Bone marrow (tissue), 2 donors: ENCODE data around the gene KCNQ1OT1.

Experiments
- DNase-seq, 2 donors: peaks; one replicate each; lab custom pipeline; 2025; lab: John Stamatoyannopoulos, UW

Gene KCNQ1OT1

GRCh38 chr11:2666828-2667570, 32.8 kb downstream of the KCNQ1OT1 start:
- DNase-seq: no peak

GRCh38 chr11:2666401-2666741, 33.4 kb downstream of the KCNQ1OT1 start:
- DNase-seq: no peak

- no peak for DNase-seq
These were observed 34.0 kb downstream of the KCNQ1OT1 start for GRCh38 chr11:2665526-2666400.

GRCh38 chr11:2664791-2665525, 34.8 kb downstream of the KCNQ1OT1 start:
- no peak for DNase-seq

- DNase-seq: no peak
These were observed 35.4 kb downstream of the KCNQ1OT1 start for GRCh38 chr11:2664376-2664775.

- DNase-seq: no peak
These were observed 35.9 kb downstream of the KCNQ1OT1 start for GRCh38 chr11:2663915-2664314.

- DNase-seq: no peak
These were observed 36.3 kb downstream of the KCNQ1OT1 start for GRCh38 chr11:2663506-2663905.

GRCh38 chr11:2662430-2663299, 37.1 kb downstream of the KCNQ1OT1 start:
- DNase-seq: no peak

GRCh38 chr11:2662024-2662312, 37.8 kb downstream of the KCNQ1OT1 start:
- DNase-seq: no peak

- no peak for DNase-seq
These were observed 38.4 kb downstream of the KCNQ1OT1 start for GRCh38 chr11:2661173-2662023.

- DNase-seq: no peak
These were observed 39.3 kb downstream of the KCNQ1OT1 start for GRCh38 chr11:2660357-2660939.

- no peak for DNase-seq
These were observed 42.0 kb downstream of the KCNQ1OT1 start for GRCh38 chr11:2657697-2658284.

GRCh38 chr11:2656859-2657258, 42.9 kb downstream of the KCNQ1OT1 start:
- DNase-seq: no peak

GRCh38 chr11:2655834-2656622, 43.8 kb downstream of the KCNQ1OT1 start:
- DNase-seq: no peak

GRCh38 chr11:2655016-2655719, 44.6 kb downstream of the KCNQ1OT1 start:
- DNase-seq: no peak

- DNase-seq: no peak
These were observed 45.7 kb downstream of the KCNQ1OT1 start for GRCh38 chr11:2653930-2654739.

GRCh38 chr11:2653198-2653551, 46.6 kb downstream of the KCNQ1OT1 start:
- DNase-seq: no peak
